Measurements from ENCODE around the gene DNAH6. TPM values are rescaled to one million over a fixed set of nuclear protein-coding genes. Genes with fewer than 3 reads are reported as not detected.
A peak's percentile ranks its signal among the peaks of the same experiment; 100 is the strongest.

The DNAH6 gene
- total RNA-seq, 2 experiments from 2014 or later: 0.60 to 1.00 TPM

- Mint-ChIP-seq H3K4me1 (peaks cover 22% of the 10 kb centered on the region), H3K4me3 (no peak overlapping the region), H3K36me3 (ENCODE audit: low read depth) (peaks cover 59% of the 10 kb centered on the region), H3K27me3 (no peaks in the 10 kb centered on the region), H3K9me3 (peaks cover 6% of the 10 kb centered on the region), H3K27ac (peak overlapping the region; percentile 77)
- no peak for DNase-seq
- CTCF ChIA-PET: interaction anchor here (0.6 to 2.8 kb wide), 3 partner anchors 95 to 1376 kb away, joined by 3 to 12 read pairs (median 3); no protein-coding TSS in a partner anchor
- POLR2A ChIA-PET: no interaction called here
These were observed 314.6 kb downstream of the DNAH6 start for GRCh38 chr2:84830758-84831500.

GRCh38 chr2:84832772-84833461, 316.6 kb downstream of the DNAH6 start:
- Mint-ChIP-seq H3K9me3 (peaks cover 18% of the 10 kb centered on the region), H3K36me3 (ENCODE audit: low read depth) (peaks cover 62% of the 10 kb centered on the region), H3K4me1 (peaks cover 25% of the 10 kb centered on the region), H3K27me3 (no peaks in the 10 kb centered on the region), H3K4me3 (peak overlapping the region; percentile 60), H3K27ac (peak overlapping the region; percentile 95)
- POLR2A ChIA-PET: interaction anchor here (0.7 kb wide), 1 partner anchor 178 kb away, joined by 3 read pairs; no protein-coding TSS in a partner anchor
- CTCF ChIA-PET: interaction anchor here (1.0 to 2.8 kb wide), 4 partner anchors 13 to 93 kb away, joined by 3 to 12 read pairs (median 3); no protein-coding TSS in a partner anchor
- DNase-seq: peak; percentile 43

GRCh38 chr2:84833481-84834150, 317.3 kb downstream of the DNAH6 start:
- H3K4me1 Mint-ChIP-seq: peaks cover 28% of the 10 kb centered on the region
- DNase-seq: no peak
- no peaks in the 10 kb centered on the region for H3K27me3 Mint-ChIP-seq
- ChIA-PET CTCF (interaction anchor here (1.0 to 2.8 kb wide), 4 partner anchors 13 to 92 kb away, joined by 3 to 12 read pairs (median 3); no protein-coding TSS in a partner anchor), POLR2A (interaction anchor here (0.6 kb wide), 1 partner anchor 349 kb away, joined by 3 read pairs; no protein-coding TSS in a partner anchor)
- peak overlapping the region; percentile 60 for H3K4me3 Mint-ChIP-seq
- peak overlapping the region; percentile 95 for H3K27ac Mint-ChIP-seq
- peaks cover 22% of the 10 kb centered on the region for H3K9me3 Mint-ChIP-seq
- peaks cover 62% of the 10 kb centered on the region for H3K36me3 Mint-ChIP-seq (ENCODE audit: low read depth)

GRCh38 chr2:84836215-84836614, 319.9 kb downstream of the DNAH6 start:
- no peak for DNase-seq
- Mint-ChIP-seq H3K9me3 (peaks cover 23% of the 10 kb centered on the region), H3K4me3 (no peak overlapping the region), H3K36me3 (ENCODE audit: low read depth) (peaks cover 81% of the 10 kb centered on the region), H3K27ac (no peak overlapping the region), H3K4me1 (peaks cover 53% of the 10 kb centered on the region), H3K27me3 (no peaks in the 10 kb centered on the region)
- ChIA-PET POLR2A (no interaction called here), CTCF (no interaction called here)

GRCh38 chr2:84838434-84839145, 322.3 kb downstream of the DNAH6 start:
- peak overlapping the region; percentile 9 for H3K27ac Mint-ChIP-seq
- H3K36me3 Mint-ChIP-seq (ENCODE audit: low read depth): peaks cover 84% of the 10 kb centered on the region
- H3K9me3 Mint-ChIP-seq: peaks cover 23% of the 10 kb centered on the region
- ChIA-PET POLR2A (no interaction called here), CTCF (interaction anchor here (0.7 to 2.5 kb wide), 5 partner anchors 9 to 88 kb away, joined by 3 to 10 read pairs (median 4); no protein-coding TSS in a partner anchor)
- H3K4me3 Mint-ChIP-seq: no peak overlapping the region
- H3K27me3 Mint-ChIP-seq: no peaks in the 10 kb centered on the region
- no peak for DNase-seq
- H3K4me1 Mint-ChIP-seq: peaks cover 61% of the 10 kb centered on the region

GRCh38 chr2:84839851-84840250, 323.6 kb downstream of the DNAH6 start:
- CTCF ChIA-PET: interaction anchor here (2.5 kb wide), 1 partner anchor 86 kb away, joined by 10 read pairs; no protein-coding TSS in a partner anchor
- POLR2A ChIA-PET: no interaction called here
- Mint-ChIP-seq H3K36me3 (ENCODE audit: low read depth) (peaks cover 86% of the 10 kb centered on the region), H3K27ac (peak overlapping the region; percentile 90), H3K4me1 (peaks cover 67% of the 10 kb centered on the region), H3K27me3 (no peaks in the 10 kb centered on the region), H3K4me3 (peak overlapping the region; percentile 69), H3K9me3 (peaks cover 25% of the 10 kb centered on the region)
- DNase-seq: no peak

- CTCF ChIA-PET: interaction anchor here (1.4 kb wide), 2 partner anchors 12 to 17 kb away, joined by 5 to 6 read pairs; no protein-coding TSS in a partner anchor
- H3K4me3 Mint-ChIP-seq: peak overlapping the region; percentile 69
- peak overlapping the region; percentile 90 for H3K27ac Mint-ChIP-seq
- H3K36me3 Mint-ChIP-seq (ENCODE audit: low read depth): peaks cover 83% of the 10 kb centered on the region
- peaks cover 23% of the 10 kb centered on the region for H3K9me3 Mint-ChIP-seq
- DNase-seq: no peak
- H3K4me1 Mint-ChIP-seq: peaks cover 66% of the 10 kb centered on the region
- POLR2A ChIA-PET: no interaction called here
- no peaks in the 10 kb centered on the region for H3K27me3 Mint-ChIP-seq
These were observed 324.0 kb downstream of the DNAH6 start for GRCh38 chr2:84840306-84840705.

- H3K4me1 Mint-ChIP-seq: peaks cover 77% of the 10 kb centered on the region
- DNase-seq: no peak
- CTCF ChIA-PET: interaction anchor here (0.6 to 1.5 kb wide), 4 partner anchors 14 to 454 kb away, joined by 3 to 7 read pairs (median 6); no protein-coding TSS in a partner anchor
- peak overlapping the region; percentile 90 for H3K27ac Mint-ChIP-seq
- H3K27me3 Mint-ChIP-seq: no peaks in the 10 kb centered on the region
- H3K9me3 Mint-ChIP-seq: peaks cover 14% of the 10 kb centered on the region
- POLR2A ChIA-PET: no interaction called here
- H3K36me3 Mint-ChIP-seq (ENCODE audit: low read depth): peaks cover 74% of the 10 kb centered on the region
- H3K4me3 Mint-ChIP-seq: no peak overlapping the region
These were observed 325.3 kb downstream of the DNAH6 start for GRCh38 chr2:84841577-84841976.

- Mint-ChIP-seq H3K27ac (peak overlapping the region; percentile 95), H3K36me3 (ENCODE audit: low read depth) (peaks cover 69% of the 10 kb centered on the region), H3K4me1 (peaks cover 90% of the 10 kb centered on the region), H3K27me3 (no peaks in the 10 kb centered on the region), H3K4me3 (no peak overlapping the region), H3K9me3 (peaks cover 6% of the 10 kb centered on the region)
- POLR2A ChIA-PET: no interaction called here
- CTCF ChIA-PET: no interaction called here
- DNase-seq: no peak
These were observed 327.8 kb downstream of the DNAH6 start for GRCh38 chr2:84844141-84844540.

- POLR2A ChIA-PET: no interaction called here
- H3K27me3 Mint-ChIP-seq: no peaks in the 10 kb centered on the region
- H3K4me1 Mint-ChIP-seq: peaks cover 91% of the 10 kb centered on the region
- peak; percentile 76 for DNase-seq
- H3K36me3 Mint-ChIP-seq (ENCODE audit: low read depth): peaks cover 69% of the 10 kb centered on the region
- CTCF ChIA-PET: interaction anchor here (1.0 to 2.3 kb wide), 7 partner anchors 9 to 80 kb away, joined by 3 to 12 read pairs (median 4); no protein-coding TSS in a partner anchor
- peaks cover 6% of the 10 kb centered on the region for H3K9me3 Mint-ChIP-seq
- H3K27ac Mint-ChIP-seq: peak overlapping the region; percentile 95
- peak overlapping the region; percentile 43 for H3K4me3 Mint-ChIP-seq
These were observed 329.9 kb downstream of the DNAH6 start for GRCh38 chr2:84846041-84846663.

- peaks cover 69% of the 10 kb centered on the region for H3K36me3 Mint-ChIP-seq (ENCODE audit: low read depth)
- H3K27ac Mint-ChIP-seq: peak overlapping the region; percentile 95
- peaks cover 10% of the 10 kb centered on the region for H3K9me3 Mint-ChIP-seq
- ChIA-PET POLR2A (no interaction called here), CTCF (interaction anchor here (0.6 to 2.3 kb wide), 9 partner anchors 8 to 79 kb away, joined by 3 to 12 read pairs (median 4); no protein-coding TSS in a partner anchor)
- peaks cover 91% of the 10 kb centered on the region for H3K4me1 Mint-ChIP-seq
- no peak for DNase-seq
- no peaks in the 10 kb centered on the region for H3K27me3 Mint-ChIP-seq
- peak overlapping the region; percentile 16 for H3K4me3 Mint-ChIP-seq
These were observed 330.4 kb downstream of the DNAH6 start for GRCh38 chr2:84846741-84847142.
